Neural progenitor cell (in vitro differentiated cells): Measurements from ENCODE around the gene OTULIN. TPM values are rescaled to one million over a fixed set of nuclear protein-coding genes. Genes with fewer than 3 reads are reported as not detected.

Experiments used
- DNase-seq: peaks from one replicate; pipeline ENCODE4 v3.0.0-alpha.2; 2016; ENCODE audit warnings: low spot score
- H2AFZ ChIP-seq: fragments of 200-600 bp; sonication (generic); replicated peaks from 2 replicates; pipeline ENCODE4 v1.6.1; 2016; ENCODE audit warnings: antibody characterized with exemption
- H3F3A ChIP-seq: fragments of 200-600 bp; sonication (generic); 2 replicates; pipeline ENCODE4 v1.6.1; 2016; ENCODE audit warnings: antibody characterized with exemption, low read depth
- H3K27ac ChIP-seq: fragments of 200-600 bp; sonication (generic); 2 replicates; pipeline ENCODE4 v1.5.1; 2016; ENCODE audit warnings: mild to moderate bottlenecking
- H3K27me3 ChIP-seq: fragments of 200-600 bp; sonication (generic); 2 replicates; pipeline ENCODE4 v1.6.1; 2016; ENCODE audit warnings: mild to moderate bottlenecking, moderate library complexity
- H3K36me3 ChIP-seq: fragments of 200-600 bp; sonication (generic); 2 replicates; pipeline ENCODE4 v1.5.1; 2016
- H3K4me1 ChIP-seq: fragments of 200-600 bp; sonication (generic); 2 replicates; pipeline ENCODE4 v1.6.1; 2016; ENCODE audit warnings: mixed run types
- H3K4me2 ChIP-seq: fragments of 200-600 bp; sonication (generic); 2 replicates; pipeline ENCODE4 v1.6.1; 2016
- H3K4me3 ChIP-seq: fragments of 200-600 bp; sonication (generic); 2 replicates; pipeline ENCODE4 v1.5.1; 2016
- H3K79me2 ChIP-seq: fragments of 200-600 bp; sonication (generic); 2 replicates; pipeline ENCODE4 v1.6.1; 2016; ENCODE audit warnings: low read depth
- H3K9ac ChIP-seq: fragments of 200-600 bp; sonication (generic); 2 replicates; pipeline ENCODE4 v1.6.1; 2016
- H3K9me3 ChIP-seq: fragments of 200-600 bp; sonication (generic); 2 replicates; pipeline ENCODE4 v1.5.1; 2016; ENCODE audit warnings: low read depth
- H4K20me1 ChIP-seq: fragments of 200-600 bp; sonication (generic); 2 replicates; pipeline ENCODE4 v1.6.1; 2016; ENCODE audit warnings: low read depth
- H3K27ac Mint-ChIP-seq: 3 replicates; pipeline ENCODE4 v1.8.0; 2021; ENCODE audit warnings: mixed read lengths
- H3K27me3 Mint-ChIP-seq: 2 replicates; pipeline ENCODE4 v1.8.0; 2022; ENCODE audit warnings: low read depth, mild to moderate bottlenecking, inconsistent platforms, moderate library complexity, mixed read lengths; ENCODE audit not compliant: insufficient read depth
- H3K36me3 Mint-ChIP-seq: 3 replicates; pipeline ENCODE4 v1.8.0; 2021; ENCODE audit warnings: mixed read lengths
- H3K4me1 Mint-ChIP-seq: 3 replicates; pipeline ENCODE4 v1.8.0; 2021; ENCODE audit warnings: mixed read lengths
- H3K4me3 Mint-ChIP-seq: 3 replicates; pipeline ENCODE4 v1.8.0; 2021; ENCODE audit warnings: mild to moderate bottlenecking, moderate library complexity, mixed read lengths
- H3K9me3 Mint-ChIP-seq: 3 replicates; pipeline ENCODE4 v1.8.0; 2020; ENCODE audit warnings: mixed read lengths
- CTCF ChIP-seq: fragments of 200-600 bp; sonication (generic); IDR thresholded peaks from 2 replicates; pipeline ENCODE4 v1.5.1; 2017; ENCODE audit warnings: antibody characterized with exemption, mild to moderate bottlenecking
- EZH2 ChIP-seq: fragments of 200-600 bp; sonication (generic); IDR thresholded peaks from 2 replicates; pipeline ENCODE4 v1.6.1; 2017; ENCODE audit warnings: antibody characterized with exemption, mild to moderate bottlenecking, moderate library complexity
- EZH2phosphoT487 ChIP-seq: fragments of 200-600 bp; sonication (generic); IDR thresholded peaks from 2 replicates; pipeline ENCODE4 v1.6.1; 2017; ENCODE audit warnings: antibody characterized with exemption
- total RNA-seq: library from RNA; depleted of rRNA; stranded (reverse); fragments of >200 nt; gene quantifications from 2 replicates; pipeline ENCODE4 v1.2.3, GENCODE V29; 2015; ENCODE audit warnings: low replicate concordance

Gene OTULIN
- total RNA-seq, 1 donor from 2014 or later, result 23.1 TPM

- no peak overlapping the region for H3K4me3 ChIP-seq
- no peaks in the 10 kb centered on the region for H3K79me2 ChIP-seq
- Mint-ChIP-seq H3K9me3 (no peaks in the 10 kb centered on the region), H3K36me3 (peaks cover 2% of the 10 kb centered on the region), H3K4me3 (no peak overlapping the region), H3K27me3 (peaks cover 7% of the 10 kb centered on the region), H3K4me1 (peaks cover 28% of the 10 kb centered on the region), H3K27ac (no peak overlapping the region)
- no peak overlapping the region for H3K4me2 ChIP-seq
- no peak overlapping the region for H3K9ac ChIP-seq
- no peaks in the 10 kb centered on the region for H3K9me3 ChIP-seq
- no peaks in the 10 kb centered on the region for H3K27me3 ChIP-seq
- H3K36me3 ChIP-seq, result no peaks in the 10 kb centered on the region
- TF ChIP-seq EZH2 (no peak), EZH2phosphoT487 (no peak), CTCF (no peak)
- H3F3A ChIP-seq, result no peaks in the 10 kb centered on the region
- no peaks in the 10 kb centered on the region for H4K20me1 ChIP-seq
- H3K27ac ChIP-seq, result no peak overlapping the region
- DNase-seq, result no peak
- no peak overlapping the region for H2AFZ ChIP-seq
- H3K4me1 ChIP-seq, result peaks cover 34% of the 10 kb centered on the region
These were observed 80.0 kb downstream of the OTULIN start for GRCh38 chr5:14744296-14745187.

- H3K9me3 ChIP-seq, result no peaks in the 10 kb centered on the region
- Mint-ChIP-seq H3K4me3 (no peak overlapping the region), H3K9me3 (no peaks in the 10 kb centered on the region), H3K4me1 (peaks cover 25% of the 10 kb centered on the region), H3K27ac (no peak overlapping the region), H3K27me3 (peaks cover 7% of the 10 kb centered on the region), H3K36me3 (peaks cover 2% of the 10 kb centered on the region)
- no peak overlapping the region for H3K4me2 ChIP-seq
- H4K20me1 ChIP-seq, result no peaks in the 10 kb centered on the region
- no peak overlapping the region for H3K9ac ChIP-seq
- no peak overlapping the region for H3K27ac ChIP-seq
- no peaks in the 10 kb centered on the region for H3F3A ChIP-seq
- TF ChIP-seq CTCF (no peak), EZH2phosphoT487 (no peak), EZH2 (no peak)
- DNase-seq, result no peak
- no peak overlapping the region for H3K4me3 ChIP-seq
- no peaks in the 10 kb centered on the region for H3K79me2 ChIP-seq
- H3K4me1 ChIP-seq, result peaks cover 30% of the 10 kb centered on the region
- H2AFZ ChIP-seq, result no peak overlapping the region
- H3K36me3 ChIP-seq, result no peaks in the 10 kb centered on the region
- no peaks in the 10 kb centered on the region for H3K27me3 ChIP-seq
These were observed 80.7 kb downstream of the OTULIN start for GRCh38 chr5:14745188-14745563.

GRCh38 chr5:14745753-14746152 lies 81.2 kb downstream of the OTULIN start:
- Mint-ChIP-seq H3K27ac (no peak overlapping the region), H3K9me3 (no peaks in the 10 kb centered on the region), H3K36me3 (peaks cover 2% of the 10 kb centered on the region), H3K4me1 (peaks cover 19% of the 10 kb centered on the region), H3K4me3 (no peak overlapping the region), H3K27me3 (peaks cover 7% of the 10 kb centered on the region)
- no peaks in the 10 kb centered on the region for H3K9me3 ChIP-seq
- H3K27ac ChIP-seq, result no peak overlapping the region
- TF ChIP-seq CTCF (no peak), EZH2 (no peak), EZH2phosphoT487 (no peak)
- no peaks in the 10 kb centered on the region for H3K36me3 ChIP-seq
- H3K4me2 ChIP-seq, result no peak overlapping the region
- H3K27me3 ChIP-seq, result no peaks in the 10 kb centered on the region
- H2AFZ ChIP-seq, result no peak overlapping the region
- H3K4me1 ChIP-seq, result peaks cover 28% of the 10 kb centered on the region
- DNase-seq, result no peak
- H4K20me1 ChIP-seq, result no peaks in the 10 kb centered on the region
- H3K79me2 ChIP-seq, result no peaks in the 10 kb centered on the region
- no peak overlapping the region for H3K9ac ChIP-seq
- no peak overlapping the region for H3K4me3 ChIP-seq
- H3F3A ChIP-seq, result no peaks in the 10 kb centered on the region
